H9 (cell line): ENCODE measurements around the gene SLC38A9. TPM values are rescaled to one million over a fixed set of nuclear protein-coding genes. Genes with fewer than 3 reads are reported as not detected.
A peak's percentile ranks its signal among the peaks of the same experiment; 100 is the strongest.

Experiments
- DNase-seq: peaks from one replicate; pipeline ENCODE4 v3.0.0-alpha.2; 2017
- H2AFZ ChIP-seq: one replicate; pipeline ENCODE4 v1.6.1; 2013; ENCODE audit warnings: mild to moderate bottlenecking, low read length, control low read depth, moderate library complexity
- H2AK5ac ChIP-seq: 2 replicates; pipeline ENCODE4 v1.6.1; 2013; ENCODE audit warnings: low read length, control low read depth, mixed read lengths; ENCODE audit not compliant: insufficient read length
- H2BK120ac ChIP-seq: one replicate; pipeline ENCODE4 v1.6.1; 2013; ENCODE audit warnings: low read depth, mild to moderate bottlenecking, low read length, control low read depth, inconsistent platforms; ENCODE audit not compliant: poor library complexity, severe bottlenecking
- H2BK12ac ChIP-seq: 2 replicates; pipeline ENCODE4 v1.6.1; 2013; ENCODE audit warnings: low read length, control low read depth, mixed read lengths, low read depth; ENCODE audit not compliant: insufficient read length
- H2BK15ac ChIP-seq: 2 replicates; pipeline ENCODE4 v1.6.1; 2013; ENCODE audit warnings: low read depth, low read length, control low read depth
- H2BK20ac ChIP-seq: one replicate; pipeline ENCODE4 v1.6.1; 2013; ENCODE audit warnings: low read depth, mild to moderate bottlenecking, low read length, control low read depth, inconsistent platforms; ENCODE audit not compliant: poor library complexity, severe bottlenecking
- H2BK5ac ChIP-seq: 2 replicates; pipeline ENCODE4 v1.6.1; 2013; ENCODE audit warnings: low read length, control low read depth, mixed read lengths; ENCODE audit not compliant: insufficient read length
- H3K14ac ChIP-seq: 2 replicates; pipeline ENCODE4 v1.6.1; 2013; ENCODE audit warnings: low read length, control low read depth; ENCODE audit not compliant: insufficient read depth
- H3K18ac ChIP-seq: 2 replicates; pipeline ENCODE4 v1.6.1; 2013; ENCODE audit warnings: low read depth, mild to moderate bottlenecking, mixed read lengths, low read length, control low read depth; ENCODE audit not compliant: insufficient read length
- H3K23ac ChIP-seq: 2 replicates; pipeline ENCODE4 v1.6.1; 2013; ENCODE audit warnings: low read length, control low read depth, mixed read lengths, low read depth; ENCODE audit not compliant: insufficient read length
- H3K23me2 ChIP-seq: 2 replicates; pipeline ENCODE4 v1.6.1; 2013; ENCODE audit warnings: low read depth, mild to moderate bottlenecking, mixed read lengths, low read length, control low read depth; ENCODE audit not compliant: insufficient read length, poor library complexity, severe bottlenecking
- H3K27ac ChIP-seq: 2 replicates; pipeline ENCODE4 v1.5.1; 2013; ENCODE audit warnings: low read length, control low read depth, mixed read lengths, low read depth; ENCODE audit not compliant: insufficient read length
- H3K27me3 ChIP-seq: 2 replicates; pipeline ENCODE4 v1.6.1; 2013; ENCODE audit warnings: low read length, control low read depth, inconsistent platforms; ENCODE audit not compliant: insufficient read depth
- H3K4ac ChIP-seq: 2 replicates; pipeline ENCODE4 v1.6.1; 2013; ENCODE audit warnings: low read depth, mild to moderate bottlenecking, control low read depth, inconsistent platforms, low read length, moderate library complexity
- H3K4me1 ChIP-seq: 2 replicates; pipeline ENCODE4 v1.6.1; 2013; ENCODE audit warnings: low read length, control low read depth, inconsistent platforms; ENCODE audit not compliant: insufficient read depth
- H3K4me2 ChIP-seq: 2 replicates; pipeline ENCODE4 v1.6.1; 2013; ENCODE audit warnings: low read length, control low read depth, mixed read lengths; ENCODE audit not compliant: insufficient read length, insufficient read depth
- H3K56ac ChIP-seq: 2 replicates; pipeline ENCODE4 v1.6.1; 2013; ENCODE audit warnings: low read depth, mild to moderate bottlenecking, mixed read lengths, low read length, control low read depth; ENCODE audit not compliant: insufficient read length
- H3K79me1 ChIP-seq: 2 replicates; pipeline ENCODE4 v1.6.1; 2013; ENCODE audit warnings: low read depth, mild to moderate bottlenecking, moderate library complexity, low read length, control low read depth, inconsistent platforms; ENCODE audit not compliant: insufficient read depth, poor library complexity, severe bottlenecking
- H3K79me2 ChIP-seq: 2 replicates; pipeline ENCODE4 v1.6.1; 2013; ENCODE audit warnings: low read length, control low read depth, inconsistent platforms; ENCODE audit not compliant: insufficient read depth
- H3K9ac ChIP-seq: 2 replicates; pipeline ENCODE4 v1.6.1; 2013; ENCODE audit warnings: low read length, control low read depth, mixed read lengths; ENCODE audit not compliant: insufficient read length; ENCODE audit errors: extremely low read depth
- H3K9me3 ChIP-seq: one replicate; pipeline ENCODE4 v1.6.1; 2013; ENCODE audit warnings: low read depth, low read length, inconsistent platforms; ENCODE audit not compliant: control insufficient read depth
- H3T11ph ChIP-seq: one replicate; pipeline ENCODE4 v1.6.1; 2013; ENCODE audit warnings: mild to moderate bottlenecking, low read length, control low read depth, inconsistent platforms
- H4K20me1 ChIP-seq: one replicate; pipeline ENCODE4 v1.6.1; 2013; ENCODE audit not compliant: control insufficient read depth, insufficient read length, insufficient read depth
- H4K5ac ChIP-seq: 2 replicates; pipeline ENCODE4 v1.6.1; 2013; ENCODE audit warnings: low read depth, mild to moderate bottlenecking, mixed read lengths, low read length, control low read depth; ENCODE audit not compliant: insufficient read length
- H4K8ac ChIP-seq: replicated peaks from 2 replicates; pipeline ENCODE4 v1.6.1; 2013; ENCODE audit warnings: low read length, control low read depth, mixed read lengths, low read depth; ENCODE audit not compliant: insufficient read length
- H4K91ac ChIP-seq: 2 replicates; pipeline ENCODE4 v1.6.1; 2013; ENCODE audit warnings: low read depth, mild to moderate bottlenecking, moderate library complexity, mixed read lengths, low read length, control low read depth; ENCODE audit not compliant: insufficient read length
- H3K27ac Mint-ChIP-seq, 3 experiments: 2 replicates in 2 of 3; 3 replicates in 1 of 3; pipeline ENCODE4 v1.8.0; 2020 to 2021; ENCODE audit warnings: mixed read lengths in 3 of 3, mild to moderate bottlenecking in 1 of 3, moderate library complexity in 1 of 3
- H3K27me3 Mint-ChIP-seq: 2 replicates; pipeline ENCODE4 v1.8.0; 2021; ENCODE audit warnings: low read depth, mild to moderate bottlenecking, moderate library complexity, mixed read lengths
- H3K36me3 Mint-ChIP-seq, 3 experiments: 2 replicates in 2 of 3; 3 replicates in 1 of 3; pipeline ENCODE4 v1.8.0; 2020 to 2021; ENCODE audit warnings: low read depth in 3 of 3, mixed read lengths in 3 of 3; ENCODE audit not compliant: insufficient read depth in 1 of 3
- H3K4me1 Mint-ChIP-seq, 2 experiments: 2 replicates each; pipeline ENCODE4 v1.8.0; 2020; ENCODE audit warnings: mixed read lengths in 2 of 2
- H3K4me3 Mint-ChIP-seq, 2 experiments: 2 replicates in 1 of 2; 3 replicates in 1 of 2; pipeline ENCODE4 v1.8.0; 2020 to 2021; ENCODE audit warnings: mild to moderate bottlenecking in 2 of 2, mixed read lengths in 2 of 2, moderate library complexity in 1 of 2
- H3K9me3 Mint-ChIP-seq, 2 experiments: 2 replicates in 1 of 2; 3 replicates in 1 of 2; pipeline ENCODE4 v1.8.0; 2020; ENCODE audit warnings: mild to moderate bottlenecking in 2 of 2, mixed read lengths in 2 of 2, moderate library complexity in 1 of 2
- CTCF ChIP-seq: fragments of 200-600 bp; sonication (generic); conservative IDR thresholded peaks from 3 replicates; pipeline ENCODE4 v1.8.0; 2021; ENCODE audit warnings: antibody characterized with exemption, mild to moderate bottlenecking
- WGBS: extraction: QIAGEN DNeasy Blood & Tissue Kit; methylation state at CpG from one replicate; pipeline ENCODE4 v1.1.7; 2013; ENCODE audit warnings: missing lambda C conversion rate, low lambda C conversion rate, mixed read lengths; ENCODE audit not compliant: insufficient read length; ENCODE audit errors: extremely low coverage; 5-methylcytosine and 5-hydroxymethylcytosine counted together
- total RNA-seq: library from RNA; stranded (reverse); gene quantifications from 2 replicates; pipeline ENCODE4 v1.2.1, GENCODE V29; 2021

The SLC38A9 gene
- total RNA-seq, 1 experiment from 2014 or later = 48.5 TPM

GRCh38 chr5:55577353-55578060, 134.6 kb downstream of the SLC38A9 start:
- no peaks in the 10 kb centered on the region for H3K9me3 ChIP-seq
- no peaks in the 10 kb centered on the region for H3K9me3 Mint-ChIP-seq
- H4K20me1 ChIP-seq = no peaks in the 10 kb centered on the region
- no peak overlapping the region for H4K8ac ChIP-seq
- no peaks in the 10 kb centered on the region for H3K4me1 ChIP-seq
- no peak overlapping the region for H3K9ac ChIP-seq
- H2BK12ac ChIP-seq = no peak overlapping the region
- no peak overlapping the region for H3K14ac ChIP-seq
- no peak overlapping the region for H4K5ac ChIP-seq
- no peak overlapping the region for H2AFZ ChIP-seq
- H3K23me2 ChIP-seq = no peaks in the 10 kb centered on the region
- no peak overlapping the region for H3K18ac ChIP-seq
- no peaks in the 10 kb centered on the region for H3K79me1 ChIP-seq
- H2BK5ac ChIP-seq = no peak overlapping the region
- H4K91ac ChIP-seq = no peak overlapping the region
- H3K4me2 ChIP-seq = no peak overlapping the region
- no peaks in the 10 kb centered on the region for H3K27me3 ChIP-seq
- no peaks in the 10 kb centered on the region for H3K79me2 ChIP-seq
- H3K4ac ChIP-seq = no peak overlapping the region
- H3K27ac Mint-ChIP-seq = peak overlapping the region in 2 of 3 experiments; percentile 68 to 89; a peak in 3 of 7 replicates
- peaks cover 33 to 36% of the 10 kb centered on the region in 2 experiments for H3K4me1 Mint-ChIP-seq
- no peak for DNase-seq
- whole genome bisulfite sequencing = no CpG with 5 or more reads among the region's 6 CpGs
- no peak overlapping the region for H2BK15ac ChIP-seq
- H3K56ac ChIP-seq = no peak overlapping the region
- no peaks in the 10 kb centered on the region for H3K27me3 Mint-ChIP-seq
- H3K36me3 Mint-ChIP-seq = no peaks in the 10 kb centered on the region
- no peak overlapping the region for H3K23ac ChIP-seq
- TF ChIP-seq CTCF = no peak
- no peak overlapping the region for H3K27ac ChIP-seq
- no peak overlapping the region for H3K4me3 Mint-ChIP-seq
- no peak overlapping the region for H3T11ph ChIP-seq
- no peak overlapping the region for H2BK20ac ChIP-seq
- no peak overlapping the region for H2AK5ac ChIP-seq
- H2BK120ac ChIP-seq = no peak overlapping the region
